Right atrium auricular region (tissue), 2 donors: ENCODE results near the gene C7orf25. TPM values are rescaled to one million over a fixed set of nuclear protein-coding genes. Genes with fewer than 3 reads are reported as not detected.

Experiments used
- DNase-seq: peaks from one replicate; pipeline ENCODE4 v3.0.0-alpha.2; 2019; ENCODE audit warnings: low spot score
- H3K27ac ChIP-seq, 2 donors: fragments of 200-600 bp; sonication (generic); 1 replicate in 1 of 2; 2 replicates in 1 of 2; pipeline ENCODE4 v1.5.1; 2016 to 2019
- H3K27me3 ChIP-seq, 2 donors: fragments of 200-600 bp; sonication (generic); one replicate each; pipeline versions ENCODE4 v1.5.1 to v1.6.0; 2017 to 2019
- H3K36me3 ChIP-seq: fragments of 200-600 bp; sonication (generic); one replicate; pipeline ENCODE4 v1.5.1; 2016
- H3K4me1 ChIP-seq, 2 donors: fragments of 200-600 bp; sonication (generic); one replicate each; pipeline versions ENCODE4 v1.5.1 to v1.6.0; 2017 to 2019
- H3K4me3 ChIP-seq, 2 donors: fragments of 200-600 bp; sonication (generic); 1 replicate in 1 of 2; 2 replicates in 1 of 2; pipeline ENCODE4 v1.5.1; 2017 to 2019; ENCODE audit warnings: mild to moderate bottlenecking in 1 of 2, moderate library complexity in 1 of 2
- H3K9me3 ChIP-seq, 2 donors: fragments of 200-600 bp; sonication (generic); one replicate each; pipeline ENCODE4 v1.5.1; 2019
- total RNA-seq, 2 donors: library from RNA; depleted of rRNA; stranded (reverse); fragments of >200 nt; gene quantifications; one replicate each; pipeline ENCODE4 v1.1.0, GENCODE V29; 2016
- TF ChIP-seq, protein P1 (sequence below), 2 donors: fragments of 200-600 bp; sonication (generic); IDR thresholded peaks; one replicate each; pipeline ENCODE4 v1.5.1; 2019; ENCODE audit warnings: antibody characterized with exemption in 2 of 2

C7orf25 gene
- total RNA-seq, 2 donors from 2014 or later: 4.4 to 10.6 TPM

DNA sequence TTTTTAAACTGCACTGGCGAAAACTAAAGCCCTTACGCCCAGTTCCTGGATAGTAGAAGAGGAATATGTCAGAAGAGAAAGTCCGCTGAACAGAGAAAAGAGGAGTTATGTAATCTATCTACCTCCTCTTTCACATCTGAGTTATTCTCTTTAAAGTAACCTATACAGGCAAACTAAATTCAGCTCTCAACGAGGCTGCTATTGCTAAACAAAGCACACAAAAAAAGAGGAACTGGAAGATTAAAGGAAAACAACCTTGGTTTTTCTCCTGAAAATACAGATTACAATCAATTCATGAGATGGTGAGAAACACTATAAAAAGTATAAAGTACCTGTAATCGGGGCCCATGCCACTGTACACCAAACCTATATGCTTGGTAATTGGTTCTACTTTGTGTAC lies 14.3 kb upstream of the C7orf25 start:
- TF ChIP-seq, protein P1, sequence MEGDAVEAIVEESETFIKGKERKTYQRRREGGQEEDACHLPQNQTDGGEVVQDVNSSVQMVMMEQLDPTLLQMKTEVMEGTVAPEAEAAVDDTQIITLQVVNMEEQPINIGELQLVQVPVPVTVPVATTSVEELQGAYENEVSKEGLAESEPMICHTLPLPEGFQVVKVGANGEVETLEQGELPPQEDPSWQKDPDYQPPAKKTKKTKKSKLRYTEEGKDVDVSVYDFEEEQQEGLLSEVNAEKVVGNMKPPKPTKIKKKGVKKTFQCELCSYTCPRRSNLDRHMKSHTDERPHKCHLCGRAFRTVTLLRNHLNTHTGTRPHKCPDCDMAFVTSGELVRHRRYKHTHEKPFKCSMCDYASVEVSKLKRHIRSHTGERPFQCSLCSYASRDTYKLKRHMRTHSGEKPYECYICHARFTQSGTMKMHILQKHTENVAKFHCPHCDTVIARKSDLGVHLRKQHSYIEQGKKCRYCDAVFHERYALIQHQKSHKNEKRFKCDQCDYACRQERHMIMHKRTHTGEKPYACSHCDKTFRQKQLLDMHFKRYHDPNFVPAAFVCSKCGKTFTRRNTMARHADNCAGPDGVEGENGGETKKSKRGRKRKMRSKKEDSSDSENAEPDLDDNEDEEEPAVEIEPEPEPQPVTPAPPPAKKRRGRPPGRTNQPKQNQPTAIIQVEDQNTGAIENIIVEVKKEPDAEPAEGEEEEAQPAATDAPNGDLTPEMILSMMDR (IDR thresholded peaks at IDR 0.05): no peak
- H3K27ac ChIP-seq: no peak overlapping the region
- peaks cover 54% of the 10 kb centered on the region for H3K36me3 ChIP-seq
- DNase-seq: no peak
- peaks cover 0 to 26% of the 10 kb centered on the region in 2 donors for H3K4me1 ChIP-seq
- no peaks in the 10 kb centered on the region for H3K27me3 ChIP-seq
- no peak overlapping the region for H3K4me3 ChIP-seq
- no peaks in the 10 kb centered on the region for H3K9me3 ChIP-seq

DNA sequence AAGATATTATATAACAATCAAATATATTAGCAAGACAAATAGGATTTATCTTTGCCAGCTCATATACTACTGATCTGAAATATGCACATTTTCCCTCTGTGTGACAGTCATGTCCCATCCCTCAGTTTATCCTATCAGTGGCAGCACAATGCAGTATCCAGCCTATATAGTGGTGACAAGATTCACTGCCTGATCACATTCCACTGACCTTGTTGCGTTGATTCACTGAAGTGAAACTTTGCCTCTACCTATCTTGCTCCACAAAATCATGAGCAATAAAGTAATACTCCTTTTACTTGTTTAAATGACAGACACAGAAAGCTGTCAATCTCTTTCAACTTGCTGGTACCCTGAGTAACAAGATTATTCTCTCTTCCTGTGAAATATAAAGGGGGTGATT lies 13.8 kb upstream of the C7orf25 start:
- H3K27me3 ChIP-seq: no peaks in the 10 kb centered on the region
- H3K9me3 ChIP-seq: no peaks in the 10 kb centered on the region
- TF ChIP-seq, protein P1 (IDR thresholded peaks at IDR 0.05): no peak
- H3K36me3 ChIP-seq: peaks cover 60% of the 10 kb centered on the region
- no peak for DNase-seq
- no peak overlapping the region for H3K4me3 ChIP-seq
- no peak overlapping the region for H3K27ac ChIP-seq
- H3K4me1 ChIP-seq: peaks cover 0 to 20% of the 10 kb centered on the region in 2 donors

DNA sequence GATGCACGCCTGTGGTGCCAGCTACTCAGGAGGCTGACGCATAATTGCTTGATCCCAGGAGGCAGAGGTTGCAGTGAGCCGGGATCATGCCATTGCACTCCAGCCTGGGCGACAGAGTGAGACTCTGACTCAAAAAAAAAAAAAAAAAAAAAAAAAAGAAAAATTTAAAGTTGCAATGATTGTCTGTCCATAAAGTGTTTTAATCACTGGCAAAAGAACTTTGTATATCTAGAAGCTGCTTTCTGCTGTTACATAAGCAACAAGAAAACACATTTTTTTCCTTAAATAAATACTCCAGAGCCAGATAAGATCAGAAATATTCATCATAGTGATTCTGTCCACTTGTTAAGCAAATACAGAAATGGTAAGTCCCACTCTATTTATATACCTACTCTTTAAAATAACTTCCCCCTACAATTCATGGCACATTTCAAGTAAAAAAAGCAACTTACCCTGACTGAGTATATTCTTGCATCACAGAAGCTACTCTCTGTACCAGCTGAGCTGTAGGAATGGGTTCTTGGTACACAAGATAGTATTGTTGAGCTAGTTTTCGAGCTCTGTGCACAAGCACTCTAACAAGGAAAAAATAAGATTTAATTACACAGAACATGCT lies 12.5 kb upstream of the C7orf25 start:
- peaks cover 0 to 7% of the 10 kb centered on the region in 2 donors for H3K4me1 ChIP-seq
- no peak overlapping the region for H3K27ac ChIP-seq
- H3K4me3 ChIP-seq: no peak overlapping the region
- H3K27me3 ChIP-seq: no peaks in the 10 kb centered on the region
- peaks cover 73% of the 10 kb centered on the region for H3K36me3 ChIP-seq
- TF ChIP-seq, protein P1 (IDR thresholded peaks at IDR 0.05): no peak
- no peaks in the 10 kb centered on the region for H3K9me3 ChIP-seq
- no peak for DNase-seq

DNA sequence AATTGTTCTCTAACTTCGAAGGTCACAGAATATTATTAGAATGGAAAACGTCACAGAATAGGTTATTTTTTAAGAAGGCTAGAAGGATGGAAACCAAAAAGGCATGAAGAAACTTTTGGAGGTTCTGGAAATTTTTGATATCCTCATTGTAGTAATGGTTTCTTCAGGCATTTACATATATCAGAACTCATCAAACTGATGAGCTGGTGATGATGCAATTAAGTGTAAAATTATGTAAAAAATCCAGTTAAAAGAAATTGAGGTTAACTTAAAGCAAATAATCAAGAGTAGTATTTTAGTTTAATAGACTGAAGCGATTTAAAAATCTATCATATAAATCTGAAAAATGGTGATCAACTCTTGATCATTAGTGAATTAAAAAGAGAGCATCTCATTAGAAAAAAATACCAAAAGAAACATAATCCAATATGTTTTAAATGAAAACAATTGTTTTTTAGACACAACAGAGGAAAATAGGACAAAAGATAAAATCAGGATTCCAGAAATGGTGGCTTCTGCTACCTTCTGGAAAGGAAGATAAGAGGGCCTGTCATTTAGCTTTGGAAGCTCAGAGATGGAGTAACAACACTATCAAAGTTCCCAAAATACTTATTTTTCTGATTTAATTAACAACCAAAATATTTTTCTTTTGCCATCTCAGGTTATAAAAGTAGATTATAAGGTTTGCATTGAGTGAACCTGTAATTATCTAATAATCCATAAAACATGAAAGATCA lies 10.3 kb upstream of the C7orf25 start:
- H3K36me3 ChIP-seq: peaks cover 87% of the 10 kb centered on the region
- H3K9me3 ChIP-seq: no peaks in the 10 kb centered on the region
- H3K4me3 ChIP-seq: no peak overlapping the region
- TF ChIP-seq, protein P1 (IDR thresholded peaks at IDR 0.05): no peak
- H3K4me1 ChIP-seq: no peaks in the 10 kb centered on the region
- no peaks in the 10 kb centered on the region for H3K27me3 ChIP-seq
- H3K27ac ChIP-seq: no peak overlapping the region
- DNase-seq: no peak

DNA sequence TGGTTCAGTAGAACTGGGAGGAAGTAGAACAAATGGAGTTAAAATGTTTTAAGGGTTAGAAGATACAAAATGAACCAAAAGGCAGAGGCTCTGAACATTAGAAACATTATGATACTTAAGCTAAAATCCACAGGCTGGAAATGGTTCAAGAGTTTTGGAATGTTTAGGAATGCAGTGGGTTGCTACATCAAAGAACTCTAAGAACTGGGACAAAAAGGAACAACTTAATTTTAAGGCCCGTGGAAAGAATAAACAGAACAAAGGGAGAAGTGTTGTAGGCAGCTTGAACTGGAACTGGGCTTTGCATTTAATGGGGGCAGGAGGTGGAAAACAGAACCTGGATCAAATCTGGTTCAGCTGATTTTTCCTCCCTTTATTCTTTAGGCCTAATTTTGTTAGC lies 3.5 kb upstream of the C7orf25 start:
- DNase-seq: no peak
- TF ChIP-seq, protein P1 (IDR thresholded peaks at IDR 0.05): no peak
- H3K4me1 ChIP-seq: peaks cover 0 to 15% of the 10 kb centered on the region in 2 donors
- no peak overlapping the region for H3K4me3 ChIP-seq
- no peaks in the 10 kb centered on the region for H3K27me3 ChIP-seq
- H3K36me3 ChIP-seq: peaks cover 43% of the 10 kb centered on the region
- no peak overlapping the region for H3K27ac ChIP-seq
- no peaks in the 10 kb centered on the region for H3K9me3 ChIP-seq
